ENCODE data around the gene GARIN3.
"Not testable (repeated sequence)": the region's sequence is repeated elsewhere in the genome, so short reads cannot be mapped to it uniquely, and the experiment has no call there.

The GARIN3 gene

GRCh38 chr5:157166214-157167213, at the start of gene GARIN3:
Gene GARIN3, minus strand, starts transcription at chr5:157166264. Its CDS starts 96 bp downstream, at chr5:157166168.
- in situ Hi-C loops (cut with MboI; ENCODE audit: low sequenced_read_pairs, unreplicated experiment) = loop anchor here (25.0 kb wide), 1 partner anchor 146 kb away; no protein-coding TSS in a partner anchor
- no peak for DNase-seq (ENCODE audit: low spot score)
- no peak for TF ChIP-seq CTCF (IDR thresholded peaks at IDR 0.05; ENCODE audit: borderline replicate concordance, control extremely low read depth, extremely low read depth, insufficient read depth, missing control alignments)

GRCh38 chr5:157215514-157216167, 49.6 kb upstream of the GARIN3 start:
- no peak for TF ChIP-seq CTCF (IDR thresholded peaks at IDR 0.05; ENCODE audit: borderline replicate concordance, control extremely low read depth, extremely low read depth, insufficient read depth, missing control alignments)
- in situ Hi-C loops (cut with MboI; ENCODE audit: low sequenced_read_pairs, unreplicated experiment) = no loop called here
- DNase-seq (ENCODE audit: low spot score) = no peak

- in situ Hi-C loops (cut with MboI; ENCODE audit: low sequenced_read_pairs, unreplicated experiment) = no loop called here
- DNase-seq (ENCODE audit: low spot score) = no peak
- TF ChIP-seq CTCF (IDR thresholded peaks at IDR 0.05; ENCODE audit: borderline replicate concordance, control extremely low read depth, extremely low read depth, insufficient read depth, missing control alignments) = no peak
Observed at GRCh38 chr5:157214861-157215513, 48.9 kb upstream of the GARIN3 start.

- in situ Hi-C loops (cut with MboI; ENCODE audit: low sequenced_read_pairs, unreplicated experiment) = no loop called here
- no peak for TF ChIP-seq CTCF (IDR thresholded peaks at IDR 0.05; ENCODE audit: borderline replicate concordance, control extremely low read depth, extremely low read depth, insufficient read depth, missing control alignments)
- DNase-seq (ENCODE audit: low spot score) = no peak
Observed at GRCh38 chr5:157214415-157214814, 48.4 kb upstream of the GARIN3 start.

GRCh38 chr5:157213527-157214243, 47.6 kb upstream of the GARIN3 start:
- TF ChIP-seq CTCF (IDR thresholded peaks at IDR 0.05; ENCODE audit: borderline replicate concordance, control extremely low read depth, extremely low read depth, insufficient read depth, missing control alignments) = no peak
- in situ Hi-C loops (cut with MboI; ENCODE audit: low sequenced_read_pairs, unreplicated experiment) = no loop called here

GRCh38 chr5:157212307-157212706, 46.2 kb upstream of the GARIN3 start:
- in situ Hi-C loops (cut with MboI; ENCODE audit: low sequenced_read_pairs, unreplicated experiment) = no loop called here
- no peak for TF ChIP-seq CTCF (IDR thresholded peaks at IDR 0.05; ENCODE audit: borderline replicate concordance, control extremely low read depth, extremely low read depth, insufficient read depth, missing control alignments)
- no peak for DNase-seq (ENCODE audit: low spot score)

More at GRCh38 chr5:157213527-157214243, 47.6 kb upstream of the GARIN3 start:
- DNase-seq (ENCODE audit: low spot score) = no peak

GRCh38 chr5:157210652-157211051, 44.6 kb upstream of the GARIN3 start:
- DNase-seq (ENCODE audit: low spot score); in situ Hi-C loops (cut with MboI; ENCODE audit: low sequenced_read_pairs, unreplicated experiment): not testable (repeated sequence)
